NCI-H82 treated with DMSO at 0.1 percent for 48 hours (cell line): ENCODE measurements around the gene ANKS1A.

Source experiments
- DNase-seq: peaks from one replicate; lab custom pipeline; 2025; ENCODE audit not compliant: unreplicated experiment; lab: John Stamatoyannopoulos, UW

ANKS1A gene

GRCh38 chr6:35036059-35036827 lies 147.2 kb downstream of the ANKS1A start:
- no peak for DNase-seq

- DNase-seq, result no peak
Measured at GRCh38 chr6:35036828-35037663, 148.0 kb downstream of the ANKS1A start.

GRCh38 chr6:35037664-35038038 lies 148.6 kb downstream of the ANKS1A start:
- DNase-seq, result no peak

GRCh38 chr6:35038076-35038475 lies 149.0 kb downstream of the ANKS1A start:
- no peak for DNase-seq

- DNase-seq, result no peak
Measured at GRCh38 chr6:35040398-35040797, 151.3 kb downstream of the ANKS1A start.

- DNase-seq, result no peak
Measured at GRCh38 chr6:35041086-35041861, 152.2 kb downstream of the ANKS1A start.

- DNase-seq, result no peak
Measured at GRCh38 chr6:35042031-35042815, 153.2 kb downstream of the ANKS1A start.

GRCh38 chr6:35043381-35044130 lies 154.5 kb downstream of the ANKS1A start:
- DNase-seq, result no peak

GRCh38 chr6:35044145-35044745 lies 155.2 kb downstream of the ANKS1A start:
- no peak for DNase-seq

- no peak for DNase-seq
Measured at GRCh38 chr6:35044761-35045421, 155.8 kb downstream of the ANKS1A start.

GRCh38 chr6:35046103-35046502 lies 157.0 kb downstream of the ANKS1A start:
- no peak for DNase-seq

GRCh38 chr6:35046862-35047261 lies 157.8 kb downstream of the ANKS1A start:
- no peak for DNase-seq

- DNase-seq, result peak; percentile 34
Measured at GRCh38 chr6:35047265-35048011, 158.4 kb downstream of the ANKS1A start.

GRCh38 chr6:35048031-35048613 lies 159.1 kb downstream of the ANKS1A start:
- no peak for DNase-seq

- DNase-seq, result peak; percentile 92
Measured at GRCh38 chr6:35048631-35049083, 159.6 kb downstream of the ANKS1A start.

- DNase-seq, result peak; percentile 72
Measured at GRCh38 chr6:35049156-35049735, 160.2 kb downstream of the ANKS1A start.

- DNase-seq, result peak; percentile 91
Measured at GRCh38 chr6:35049900-35050756, 161.1 kb downstream of the ANKS1A start.
